ENCODE measurements around the gene RNASE8.

Gene RNASE8

DNA sequence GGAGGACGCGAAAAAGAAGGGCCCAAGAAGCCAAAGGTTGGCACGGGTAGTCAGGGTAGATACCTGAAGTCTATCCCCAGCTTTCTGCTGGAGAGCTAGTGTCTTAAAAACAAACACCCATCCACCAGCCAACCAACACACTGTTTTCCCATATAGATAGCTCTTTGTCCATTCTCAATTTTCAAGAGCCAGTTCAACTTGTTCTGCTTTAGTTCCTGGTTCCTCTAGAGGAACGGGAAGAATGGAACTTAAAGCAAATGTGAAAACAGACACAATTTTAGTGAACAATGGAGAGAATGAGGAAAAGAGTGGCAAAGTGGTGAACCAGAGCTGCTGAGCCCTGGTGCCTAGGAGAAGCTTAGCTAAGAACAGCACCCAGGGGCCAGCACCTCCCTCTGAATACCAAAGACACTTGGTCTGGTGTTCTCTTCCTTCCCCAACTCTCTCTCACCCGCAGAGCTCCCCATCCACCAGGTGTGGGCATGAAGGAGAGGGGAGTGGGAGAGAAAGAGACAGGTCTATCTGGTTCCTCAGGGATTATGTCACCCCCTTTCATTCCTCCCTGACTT is 36.6 kb upstream of the RNASE8 start:
- H3K4me3 ChIP-seq (ENCODE audit: low read depth in 1 of 2, low read length in 1 of 2) = no peak overlapping the region
- peaks cover 61% of the 10 kb centered on the region for H3K27me3 ChIP-seq
- peaks cover 7 to 16% of the 10 kb centered on the region in 2 experiments for H3K4me1 ChIP-seq (ENCODE audit: control insufficient read depth in 1 of 2, insufficient read depth in 1 of 2, low read depth in 1 of 2, low read length in 1 of 2)
- H3K27ac ChIP-seq = no peak overlapping the region
- no peaks in the 10 kb centered on the region for H3K36me3 ChIP-seq
- H3K9me3 ChIP-seq = no peaks in the 10 kb centered on the region
- TF ChIP-seq, protein P1, sequence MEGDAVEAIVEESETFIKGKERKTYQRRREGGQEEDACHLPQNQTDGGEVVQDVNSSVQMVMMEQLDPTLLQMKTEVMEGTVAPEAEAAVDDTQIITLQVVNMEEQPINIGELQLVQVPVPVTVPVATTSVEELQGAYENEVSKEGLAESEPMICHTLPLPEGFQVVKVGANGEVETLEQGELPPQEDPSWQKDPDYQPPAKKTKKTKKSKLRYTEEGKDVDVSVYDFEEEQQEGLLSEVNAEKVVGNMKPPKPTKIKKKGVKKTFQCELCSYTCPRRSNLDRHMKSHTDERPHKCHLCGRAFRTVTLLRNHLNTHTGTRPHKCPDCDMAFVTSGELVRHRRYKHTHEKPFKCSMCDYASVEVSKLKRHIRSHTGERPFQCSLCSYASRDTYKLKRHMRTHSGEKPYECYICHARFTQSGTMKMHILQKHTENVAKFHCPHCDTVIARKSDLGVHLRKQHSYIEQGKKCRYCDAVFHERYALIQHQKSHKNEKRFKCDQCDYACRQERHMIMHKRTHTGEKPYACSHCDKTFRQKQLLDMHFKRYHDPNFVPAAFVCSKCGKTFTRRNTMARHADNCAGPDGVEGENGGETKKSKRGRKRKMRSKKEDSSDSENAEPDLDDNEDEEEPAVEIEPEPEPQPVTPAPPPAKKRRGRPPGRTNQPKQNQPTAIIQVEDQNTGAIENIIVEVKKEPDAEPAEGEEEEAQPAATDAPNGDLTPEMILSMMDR (IDR thresholded peaks at IDR 0.05) = no peak

GRCh38 chr14:21022686-21023085 is 34.9 kb upstream of the RNASE8 start:
- Histone ChIP-seq H3K27me3 (peaks cover 77% of the 10 kb centered on the region), H3K4me1 (ENCODE audit: control insufficient read depth in 1 of 2, insufficient read depth in 1 of 2, low read depth in 1 of 2, low read length in 1 of 2) (peaks cover 7 to 16% of the 10 kb centered on the region in 2 experiments), H3K27ac (no peak overlapping the region), H3K4me3 (ENCODE audit: low read depth in 1 of 2, low read length in 1 of 2) (no peak overlapping the region), H3K9me3 (no peaks in the 10 kb centered on the region), H3K36me3 (no peaks in the 10 kb centered on the region)
- TF ChIP-seq, protein P1 (IDR thresholded peaks at IDR 0.05) = no peak

GRCh38 chr14:21023174-21023573 is 34.4 kb upstream of the RNASE8 start:
- Histone ChIP-seq H3K9me3 (no peaks in the 10 kb centered on the region), H3K36me3 (no peaks in the 10 kb centered on the region), H3K27ac (no peak overlapping the region), H3K4me1 (ENCODE audit: control insufficient read depth in 1 of 2, insufficient read depth in 1 of 2, low read depth in 1 of 2, low read length in 1 of 2) (peaks cover 7 to 16% of the 10 kb centered on the region in 2 experiments), H3K27me3 (peaks cover 79% of the 10 kb centered on the region), H3K4me3 (ENCODE audit: low read depth in 1 of 2, low read length in 1 of 2) (no peak overlapping the region)
- TF ChIP-seq, protein P1 (IDR thresholded peaks at IDR 0.05) = no peak

GRCh38 chr14:21023817-21024584 is 33.6 kb upstream of the RNASE8 start:
- Histone ChIP-seq H3K27me3 (peaks cover 79% of the 10 kb centered on the region), H3K36me3 (no peaks in the 10 kb centered on the region), H3K4me3 (ENCODE audit: low read depth in 1 of 2, low read length in 1 of 2) (peak overlapping the region in 1 of 2 experiments; percentile 50), H3K27ac (no peak overlapping the region), H3K9me3 (no peaks in the 10 kb centered on the region), H3K4me1 (ENCODE audit: control insufficient read depth in 1 of 2, insufficient read depth in 1 of 2, low read depth in 1 of 2, low read length in 1 of 2) (peaks cover 7 to 16% of the 10 kb centered on the region in 2 experiments)
- TF ChIP-seq, protein P1 (IDR thresholded peaks at IDR 0.05) = no peak

DNA sequence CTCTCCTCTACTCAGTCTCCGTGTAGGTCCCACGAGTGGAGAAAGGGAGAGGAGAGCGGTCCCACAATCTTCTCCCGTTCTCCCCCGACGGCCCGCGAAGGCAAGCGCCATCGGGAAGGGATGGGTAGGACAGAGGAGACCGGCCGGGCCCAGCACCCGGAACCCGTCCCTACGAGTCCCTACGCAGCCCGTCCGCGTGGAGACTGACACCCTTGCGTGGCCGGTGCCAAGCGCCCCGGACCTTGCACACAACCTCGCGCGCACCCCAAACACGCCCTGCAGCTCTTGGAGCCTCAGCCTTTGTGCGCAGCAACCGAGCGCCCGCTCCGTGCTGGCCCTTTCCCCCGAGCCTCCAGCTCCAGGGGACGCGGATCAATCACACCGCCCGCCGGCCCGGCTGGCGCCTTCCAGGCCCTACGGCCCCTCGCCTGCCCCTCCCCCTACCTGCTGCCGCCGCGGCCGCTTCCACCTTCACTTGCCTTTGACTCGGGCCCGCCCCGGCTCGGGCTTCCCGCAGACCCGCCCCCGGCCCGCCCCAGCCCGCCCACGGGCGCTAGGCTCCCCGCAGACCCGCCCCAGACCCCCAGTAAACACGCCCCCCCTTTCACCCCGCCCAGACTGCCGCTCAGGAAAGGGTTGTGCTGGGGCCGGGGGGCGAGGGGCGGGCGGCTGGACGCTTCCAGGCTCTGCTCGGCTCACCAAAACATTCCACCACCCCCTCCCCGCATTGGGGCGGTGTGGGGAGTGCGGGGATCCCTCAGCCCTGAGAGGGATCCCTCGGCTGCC is 32.8 kb upstream of the RNASE8 start, which contains the start of gene NDRG2:
TSS of gene NDRG2 (minus strand) at position 477 of the 786 bp plus-strand sequence. CDS start 1,746 bp downstream, outside the sequence.
- H3K27ac ChIP-seq = no peak within 1 kb of the TSS
- peak within 1 kb of the TSS in 1 of 2 experiments; percentile 50 for H3K4me3 ChIP-seq (ENCODE audit: low read depth in 1 of 2, low read length in 1 of 2)
- H3K4me1 ChIP-seq (ENCODE audit: control insufficient read depth in 1 of 2, insufficient read depth in 1 of 2, low read depth in 1 of 2, low read length in 1 of 2) = peaks cover 7 to 16% of the 10 kb centered on the region in 2 experiments
- H3K9me3 ChIP-seq = no peaks in the 10 kb centered on the region
- H3K36me3 ChIP-seq = no peaks in the 10 kb centered on the region
- TF ChIP-seq, protein P1 (IDR thresholded peaks at IDR 0.05) = no peak
- peaks cover 74% of the 10 kb centered on the region for H3K27me3 ChIP-seq

Data from neutrophil (primary cell).